ENCODE results near the gene DIPK1C.

DIPK1C gene

GRCh38 chr18:74429096-74429495 lies 28.0 kb downstream of the DIPK1C start:
- Histone ChIP-seq H3K4me3 (ENCODE audit: low read length) (no peak overlapping the region), H3K9me3 (ENCODE audit: insufficient read depth, low read depth, low read length) (no peaks in the 10 kb centered on the region), H3K27me3 (ENCODE audit: insufficient read depth, low read length) (no peaks in the 10 kb centered on the region), H3K9ac (ENCODE audit: low read depth, low read length) (no peak overlapping the region), H3K4me1 (ENCODE audit: insufficient read depth, low read length) (no peaks in the 10 kb centered on the region), H3K27ac (ENCODE audit: low read length) (no peak overlapping the region), H3K36me3 (ENCODE audit: insufficient read depth, low read depth, low read length) (no peaks in the 10 kb centered on the region)

- no peaks in the 10 kb centered on the region for H3K9me3 ChIP-seq (ENCODE audit: insufficient read depth, low read depth, low read length)
- H3K27me3 ChIP-seq (ENCODE audit: insufficient read depth, low read length), result no peaks in the 10 kb centered on the region
- no peak overlapping the region for H3K27ac ChIP-seq (ENCODE audit: low read length)
- no peaks in the 10 kb centered on the region for H3K4me1 ChIP-seq (ENCODE audit: insufficient read depth, low read length)
- H3K4me3 ChIP-seq (ENCODE audit: low read length), result no peak overlapping the region
- H3K9ac ChIP-seq (ENCODE audit: low read depth, low read length), result no peak overlapping the region
- H3K36me3 ChIP-seq (ENCODE audit: insufficient read depth, low read depth, low read length), result no peaks in the 10 kb centered on the region
Measured at GRCh38 chr18:74427442-74428112, 29.5 kb downstream of the DIPK1C start.

GRCh38 chr18:74425876-74426275 lies 31.2 kb downstream of the DIPK1C start:
- Histone ChIP-seq H3K27ac (ENCODE audit: low read length) (no peak overlapping the region), H3K4me3 (ENCODE audit: low read length) (no peak overlapping the region), H3K4me1 (ENCODE audit: insufficient read depth, low read length) (no peaks in the 10 kb centered on the region), H3K36me3 (ENCODE audit: insufficient read depth, low read depth, low read length) (no peaks in the 10 kb centered on the region), H3K9me3 (ENCODE audit: insufficient read depth, low read depth, low read length) (no peaks in the 10 kb centered on the region), H3K27me3 (ENCODE audit: insufficient read depth, low read length) (no peaks in the 10 kb centered on the region), H3K9ac (ENCODE audit: low read depth, low read length) (no peak overlapping the region)

- Histone ChIP-seq H3K4me1 (ENCODE audit: insufficient read depth, low read length) (no peaks in the 10 kb centered on the region), H3K36me3 (ENCODE audit: insufficient read depth, low read depth, low read length) (no peaks in the 10 kb centered on the region), H3K9ac (ENCODE audit: low read depth, low read length) (no peak overlapping the region), H3K27ac (ENCODE audit: low read length) (no peak overlapping the region), H3K27me3 (ENCODE audit: insufficient read depth, low read length) (no peaks in the 10 kb centered on the region), H3K4me3 (ENCODE audit: low read length) (no peak overlapping the region), H3K9me3 (ENCODE audit: insufficient read depth, low read depth, low read length) (no peaks in the 10 kb centered on the region)
Measured at GRCh38 chr18:74425161-74425560, 31.9 kb downstream of the DIPK1C start.

GRCh38 chr18:74422541-74422940 lies 34.6 kb downstream of the DIPK1C start:
- Histone ChIP-seq H3K4me1 (ENCODE audit: insufficient read depth, low read length) (no peaks in the 10 kb centered on the region), H3K9me3 (ENCODE audit: insufficient read depth, low read depth, low read length) (no peaks in the 10 kb centered on the region), H3K36me3 (ENCODE audit: insufficient read depth, low read depth, low read length) (no peaks in the 10 kb centered on the region), H3K27me3 (ENCODE audit: insufficient read depth, low read length) (no peaks in the 10 kb centered on the region), H3K9ac (ENCODE audit: low read depth, low read length) (no peak overlapping the region), H3K4me3 (ENCODE audit: low read length) (no peak overlapping the region), H3K27ac (ENCODE audit: low read length) (no peak overlapping the region)

- Histone ChIP-seq H3K4me3 (ENCODE audit: low read length) (no peak overlapping the region), H3K36me3 (ENCODE audit: insufficient read depth, low read depth, low read length) (no peaks in the 10 kb centered on the region), H3K4me1 (ENCODE audit: insufficient read depth, low read length) (no peaks in the 10 kb centered on the region), H3K9me3 (ENCODE audit: insufficient read depth, low read depth, low read length) (no peaks in the 10 kb centered on the region), H3K27ac (ENCODE audit: low read length) (no peak overlapping the region), H3K27me3 (ENCODE audit: insufficient read depth, low read length) (no peaks in the 10 kb centered on the region), H3K9ac (ENCODE audit: low read depth, low read length) (no peak overlapping the region)
Measured at GRCh38 chr18:74420926-74421325, 36.2 kb downstream of the DIPK1C start.

- Histone ChIP-seq H3K4me3 (ENCODE audit: low read length) (no peak overlapping the region), H3K4me1 (ENCODE audit: insufficient read depth, low read length) (no peaks in the 10 kb centered on the region), H3K9me3 (ENCODE audit: insufficient read depth, low read depth, low read length) (no peaks in the 10 kb centered on the region), H3K36me3 (ENCODE audit: insufficient read depth, low read depth, low read length) (no peaks in the 10 kb centered on the region), H3K27me3 (ENCODE audit: insufficient read depth, low read length) (no peaks in the 10 kb centered on the region), H3K9ac (ENCODE audit: low read depth, low read length) (no peak overlapping the region), H3K27ac (ENCODE audit: low read length) (no peak overlapping the region)
Measured at GRCh38 chr18:74420481-74420880, 36.6 kb downstream of the DIPK1C start.

GRCh38 chr18:74419761-74420160 lies 37.3 kb downstream of the DIPK1C start:
- H3K4me1 ChIP-seq (ENCODE audit: insufficient read depth, low read length), result no peaks in the 10 kb centered on the region
- no peaks in the 10 kb centered on the region for H3K9me3 ChIP-seq (ENCODE audit: insufficient read depth, low read depth, low read length)
- H3K4me3 ChIP-seq (ENCODE audit: low read length), result no peak overlapping the region
- H3K9ac ChIP-seq (ENCODE audit: low read depth, low read length), result no peak overlapping the region
- H3K27me3 ChIP-seq (ENCODE audit: insufficient read depth, low read length), result no peaks in the 10 kb centered on the region
- H3K36me3 ChIP-seq (ENCODE audit: insufficient read depth, low read depth, low read length), result no peaks in the 10 kb centered on the region
- no peak overlapping the region for H3K27ac ChIP-seq (ENCODE audit: low read length)

GRCh38 chr18:74418023-74418422 lies 39.1 kb downstream of the DIPK1C start:
- Histone ChIP-seq H3K9me3 (ENCODE audit: insufficient read depth, low read depth, low read length) (no peaks in the 10 kb centered on the region), H3K4me1 (ENCODE audit: insufficient read depth, low read length) (no peaks in the 10 kb centered on the region), H3K4me3 (ENCODE audit: low read length) (no peak overlapping the region), H3K9ac (ENCODE audit: low read depth, low read length) (no peak overlapping the region), H3K36me3 (ENCODE audit: insufficient read depth, low read depth, low read length) (no peaks in the 10 kb centered on the region), H3K27me3 (ENCODE audit: insufficient read depth, low read length) (no peaks in the 10 kb centered on the region; the same call in 1 of the 2 replicates), H3K27ac (ENCODE audit: low read length) (no peak overlapping the region)

- no peaks in the 10 kb centered on the region; the same call in 1 of the 2 replicates for H3K4me1 ChIP-seq (ENCODE audit: insufficient read depth, low read length)
- no peak overlapping the region for H3K27ac ChIP-seq (ENCODE audit: low read length)
Measured at GRCh38 chr18:74416124-74416523, 41.0 kb downstream of the DIPK1C start.

GRCh38 chr18:74414953-74415515 lies 42.1 kb downstream of the DIPK1C start:
- Histone ChIP-seq H3K27me3 (ENCODE audit: insufficient read depth, low read length) (no peaks in the 10 kb centered on the region; the same call in 1 of the 2 replicates), H3K4me1 (ENCODE audit: insufficient read depth, low read length) (no peaks in the 10 kb centered on the region; the same call in 1 of the 2 replicates), H3K9ac (ENCODE audit: low read depth, low read length) (no peak overlapping the region), H3K36me3 (ENCODE audit: insufficient read depth, low read depth, low read length) (no peaks in the 10 kb centered on the region), H3K27ac (ENCODE audit: low read length) (no peak overlapping the region), H3K9me3 (ENCODE audit: insufficient read depth, low read depth, low read length) (no peaks in the 10 kb centered on the region), H3K4me3 (ENCODE audit: low read length) (no peak overlapping the region)

More at GRCh38 chr18:74416124-74416523, 41.0 kb downstream of the DIPK1C start:
- no peak overlapping the region for H3K4me3 ChIP-seq (ENCODE audit: low read length)
- no peaks in the 10 kb centered on the region for H3K9me3 ChIP-seq (ENCODE audit: insufficient read depth, low read depth, low read length)
- H3K36me3 ChIP-seq (ENCODE audit: insufficient read depth, low read depth, low read length), result no peaks in the 10 kb centered on the region
- H3K9ac ChIP-seq (ENCODE audit: low read depth, low read length), result no peak overlapping the region
- H3K27me3 ChIP-seq (ENCODE audit: insufficient read depth, low read length), result no peaks in the 10 kb centered on the region; the same call in 1 of the 2 replicates

- Histone ChIP-seq H3K4me1 (ENCODE audit: insufficient read depth, low read length) (no peaks in the 10 kb centered on the region; the same call in 1 of the 2 replicates), H3K9me3 (ENCODE audit: insufficient read depth, low read depth, low read length) (no peaks in the 10 kb centered on the region), H3K4me3 (ENCODE audit: low read length) (no peak overlapping the region), H3K9ac (ENCODE audit: low read depth, low read length) (no peak overlapping the region), H3K27ac (ENCODE audit: low read length) (no peak overlapping the region), H3K27me3 (ENCODE audit: insufficient read depth, low read length) (no peaks in the 10 kb centered on the region; the same call in 1 of the 2 replicates), H3K36me3 (ENCODE audit: insufficient read depth, low read depth, low read length) (no peaks in the 10 kb centered on the region)
Measured at GRCh38 chr18:74413836-74414235, 43.3 kb downstream of the DIPK1C start.

Data from iPS-20b (cell line).